H9 (cell line): ENCODE results near the gene ARHGAP24. TPM values are rescaled to one million over a fixed set of nuclear protein-coding genes. Genes with fewer than 3 reads are reported as not detected.

Experiments used
- DNase-seq: peaks from one replicate; pipeline ENCODE4 v3.0.0-alpha.2; 2017
- H2AFZ ChIP-seq: one replicate; pipeline ENCODE4 v1.6.1; 2013; ENCODE audit warnings: mild to moderate bottlenecking, low read length, control low read depth, moderate library complexity
- H2AK5ac ChIP-seq: 2 replicates; pipeline ENCODE4 v1.6.1; 2013; ENCODE audit warnings: low read length, control low read depth, mixed read lengths; ENCODE audit not compliant: insufficient read length
- H2BK120ac ChIP-seq: one replicate; pipeline ENCODE4 v1.6.1; 2013; ENCODE audit warnings: low read depth, mild to moderate bottlenecking, low read length, control low read depth, inconsistent platforms; ENCODE audit not compliant: poor library complexity, severe bottlenecking
- H2BK12ac ChIP-seq: 2 replicates; pipeline ENCODE4 v1.6.1; 2013; ENCODE audit warnings: low read length, control low read depth, mixed read lengths, low read depth; ENCODE audit not compliant: insufficient read length
- H2BK15ac ChIP-seq: 2 replicates; pipeline ENCODE4 v1.6.1; 2013; ENCODE audit warnings: low read depth, low read length, control low read depth
- H2BK20ac ChIP-seq: one replicate; pipeline ENCODE4 v1.6.1; 2013; ENCODE audit warnings: low read depth, mild to moderate bottlenecking, low read length, control low read depth, inconsistent platforms; ENCODE audit not compliant: poor library complexity, severe bottlenecking
- H2BK5ac ChIP-seq: 2 replicates; pipeline ENCODE4 v1.6.1; 2013; ENCODE audit warnings: low read length, control low read depth, mixed read lengths; ENCODE audit not compliant: insufficient read length
- H3K14ac ChIP-seq: 2 replicates; pipeline ENCODE4 v1.6.1; 2013; ENCODE audit warnings: low read length, control low read depth; ENCODE audit not compliant: insufficient read depth
- H3K18ac ChIP-seq: 2 replicates; pipeline ENCODE4 v1.6.1; 2013; ENCODE audit warnings: low read depth, mild to moderate bottlenecking, mixed read lengths, low read length, control low read depth; ENCODE audit not compliant: insufficient read length
- H3K23ac ChIP-seq: 2 replicates; pipeline ENCODE4 v1.6.1; 2013; ENCODE audit warnings: low read length, control low read depth, mixed read lengths, low read depth; ENCODE audit not compliant: insufficient read length
- H3K23me2 ChIP-seq: 2 replicates; pipeline ENCODE4 v1.6.1; 2013; ENCODE audit warnings: low read depth, mild to moderate bottlenecking, mixed read lengths, low read length, control low read depth; ENCODE audit not compliant: insufficient read length, poor library complexity, severe bottlenecking
- H3K27ac ChIP-seq: 2 replicates; pipeline ENCODE4 v1.5.1; 2013; ENCODE audit warnings: low read length, control low read depth, mixed read lengths, low read depth; ENCODE audit not compliant: insufficient read length
- H3K27me3 ChIP-seq: 2 replicates; pipeline ENCODE4 v1.6.1; 2013; ENCODE audit warnings: low read length, control low read depth, inconsistent platforms; ENCODE audit not compliant: insufficient read depth
- H3K4ac ChIP-seq: 2 replicates; pipeline ENCODE4 v1.6.1; 2013; ENCODE audit warnings: low read depth, mild to moderate bottlenecking, control low read depth, inconsistent platforms, low read length, moderate library complexity
- H3K4me1 ChIP-seq: 2 replicates; pipeline ENCODE4 v1.6.1; 2013; ENCODE audit warnings: low read length, control low read depth, inconsistent platforms; ENCODE audit not compliant: insufficient read depth
- H3K4me2 ChIP-seq: 2 replicates; pipeline ENCODE4 v1.6.1; 2013; ENCODE audit warnings: low read length, control low read depth, mixed read lengths; ENCODE audit not compliant: insufficient read length, insufficient read depth
- H3K56ac ChIP-seq: 2 replicates; pipeline ENCODE4 v1.6.1; 2013; ENCODE audit warnings: low read depth, mild to moderate bottlenecking, mixed read lengths, low read length, control low read depth; ENCODE audit not compliant: insufficient read length
- H3K79me1 ChIP-seq: 2 replicates; pipeline ENCODE4 v1.6.1; 2013; ENCODE audit warnings: low read depth, mild to moderate bottlenecking, moderate library complexity, low read length, control low read depth, inconsistent platforms; ENCODE audit not compliant: insufficient read depth, poor library complexity, severe bottlenecking
- H3K79me2 ChIP-seq: 2 replicates; pipeline ENCODE4 v1.6.1; 2013; ENCODE audit warnings: low read length, control low read depth, inconsistent platforms; ENCODE audit not compliant: insufficient read depth
- H3K9ac ChIP-seq: 2 replicates; pipeline ENCODE4 v1.6.1; 2013; ENCODE audit warnings: low read length, control low read depth, mixed read lengths; ENCODE audit not compliant: insufficient read length; ENCODE audit errors: extremely low read depth
- H3K9me3 ChIP-seq: one replicate; pipeline ENCODE4 v1.6.1; 2013; ENCODE audit warnings: low read depth, low read length, inconsistent platforms; ENCODE audit not compliant: control insufficient read depth
- H3T11ph ChIP-seq: one replicate; pipeline ENCODE4 v1.6.1; 2013; ENCODE audit warnings: mild to moderate bottlenecking, low read length, control low read depth, inconsistent platforms
- H4K20me1 ChIP-seq: one replicate; pipeline ENCODE4 v1.6.1; 2013; ENCODE audit not compliant: control insufficient read depth, insufficient read length, insufficient read depth
- H4K5ac ChIP-seq: 2 replicates; pipeline ENCODE4 v1.6.1; 2013; ENCODE audit warnings: low read depth, mild to moderate bottlenecking, mixed read lengths, low read length, control low read depth; ENCODE audit not compliant: insufficient read length
- H4K8ac ChIP-seq: replicated peaks from 2 replicates; pipeline ENCODE4 v1.6.1; 2013; ENCODE audit warnings: low read length, control low read depth, mixed read lengths, low read depth; ENCODE audit not compliant: insufficient read length
- H4K91ac ChIP-seq: 2 replicates; pipeline ENCODE4 v1.6.1; 2013; ENCODE audit warnings: low read depth, mild to moderate bottlenecking, moderate library complexity, mixed read lengths, low read length, control low read depth; ENCODE audit not compliant: insufficient read length
- H3K27ac Mint-ChIP-seq, 3 experiments: 2 replicates in 2 of 3; 3 replicates in 1 of 3; pipeline ENCODE4 v1.8.0; 2020 to 2021; ENCODE audit warnings: mixed read lengths in 3 of 3, mild to moderate bottlenecking in 1 of 3, moderate library complexity in 1 of 3
- H3K27me3 Mint-ChIP-seq: 2 replicates; pipeline ENCODE4 v1.8.0; 2021; ENCODE audit warnings: low read depth, mild to moderate bottlenecking, moderate library complexity, mixed read lengths
- H3K36me3 Mint-ChIP-seq, 3 experiments: 2 replicates in 2 of 3; 3 replicates in 1 of 3; pipeline ENCODE4 v1.8.0; 2020 to 2021; ENCODE audit warnings: low read depth in 3 of 3, mixed read lengths in 3 of 3; ENCODE audit not compliant: insufficient read depth in 1 of 3
- H3K4me1 Mint-ChIP-seq, 2 experiments: 2 replicates each; pipeline ENCODE4 v1.8.0; 2020; ENCODE audit warnings: mixed read lengths in 2 of 2
- H3K4me3 Mint-ChIP-seq, 2 experiments: 2 replicates in 1 of 2; 3 replicates in 1 of 2; pipeline ENCODE4 v1.8.0; 2020 to 2021; ENCODE audit warnings: mild to moderate bottlenecking in 2 of 2, mixed read lengths in 2 of 2, moderate library complexity in 1 of 2
- H3K9me3 Mint-ChIP-seq, 2 experiments: 2 replicates in 1 of 2; 3 replicates in 1 of 2; pipeline ENCODE4 v1.8.0; 2020; ENCODE audit warnings: mild to moderate bottlenecking in 2 of 2, mixed read lengths in 2 of 2, moderate library complexity in 1 of 2
- WGBS: extraction: QIAGEN DNeasy Blood & Tissue Kit; methylation state at CpG from one replicate; pipeline ENCODE4 v1.1.7; 2013; ENCODE audit warnings: missing lambda C conversion rate, low lambda C conversion rate, mixed read lengths; ENCODE audit not compliant: insufficient read length; ENCODE audit errors: extremely low coverage; 5-methylcytosine and 5-hydroxymethylcytosine counted together
- total RNA-seq: library from RNA; stranded (reverse); gene quantifications from 2 replicates; pipeline ENCODE4 v1.2.1, GENCODE V29; 2021
- TF ChIP-seq, protein P1 (sequence below): fragments of 200-600 bp; sonication (generic); conservative IDR thresholded peaks from 3 replicates; pipeline ENCODE4 v1.8.0; 2021; ENCODE audit warnings: antibody characterized with exemption, mild to moderate bottlenecking

The ARHGAP24 gene
- total RNA-seq, 1 experiment from 2014 or later = 0.37 TPM

DNA sequence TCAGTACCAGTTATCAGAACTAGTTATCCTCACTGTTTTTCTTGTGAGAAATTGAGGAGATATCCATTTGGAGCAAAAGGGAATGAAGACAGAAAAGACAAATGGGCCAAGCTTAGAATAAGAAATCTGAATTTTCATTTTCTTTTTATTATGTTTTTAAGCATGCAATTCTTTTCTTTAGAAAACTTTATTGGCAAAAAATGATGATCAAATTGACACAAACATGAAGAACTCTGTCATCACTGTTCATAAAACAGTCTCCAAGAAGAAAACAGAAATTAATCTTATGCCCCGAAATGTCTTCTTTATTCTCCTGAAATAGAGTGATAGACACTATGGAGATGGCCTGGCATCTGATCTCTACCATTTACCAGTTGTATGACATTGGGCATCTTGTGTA is 139.0 kb downstream of the ARHGAP24 start:
- no peak overlapping the region for H2AFZ ChIP-seq
- no peak overlapping the region for H2BK120ac ChIP-seq
- no peak overlapping the region for H4K5ac ChIP-seq
- no peak overlapping the region for H2AK5ac ChIP-seq
- no peak overlapping the region for H4K91ac ChIP-seq
- TF ChIP-seq, protein P1, sequence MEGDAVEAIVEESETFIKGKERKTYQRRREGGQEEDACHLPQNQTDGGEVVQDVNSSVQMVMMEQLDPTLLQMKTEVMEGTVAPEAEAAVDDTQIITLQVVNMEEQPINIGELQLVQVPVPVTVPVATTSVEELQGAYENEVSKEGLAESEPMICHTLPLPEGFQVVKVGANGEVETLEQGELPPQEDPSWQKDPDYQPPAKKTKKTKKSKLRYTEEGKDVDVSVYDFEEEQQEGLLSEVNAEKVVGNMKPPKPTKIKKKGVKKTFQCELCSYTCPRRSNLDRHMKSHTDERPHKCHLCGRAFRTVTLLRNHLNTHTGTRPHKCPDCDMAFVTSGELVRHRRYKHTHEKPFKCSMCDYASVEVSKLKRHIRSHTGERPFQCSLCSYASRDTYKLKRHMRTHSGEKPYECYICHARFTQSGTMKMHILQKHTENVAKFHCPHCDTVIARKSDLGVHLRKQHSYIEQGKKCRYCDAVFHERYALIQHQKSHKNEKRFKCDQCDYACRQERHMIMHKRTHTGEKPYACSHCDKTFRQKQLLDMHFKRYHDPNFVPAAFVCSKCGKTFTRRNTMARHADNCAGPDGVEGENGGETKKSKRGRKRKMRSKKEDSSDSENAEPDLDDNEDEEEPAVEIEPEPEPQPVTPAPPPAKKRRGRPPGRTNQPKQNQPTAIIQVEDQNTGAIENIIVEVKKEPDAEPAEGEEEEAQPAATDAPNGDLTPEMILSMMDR = no peak
- no peaks in the 10 kb centered on the region for H3K79me2 ChIP-seq
- H3K4me3 Mint-ChIP-seq = no peak overlapping the region
- no peak overlapping the region for H3K18ac ChIP-seq
- no peak overlapping the region for H3K27ac Mint-ChIP-seq
- H4K8ac ChIP-seq = no peak overlapping the region
- no peak overlapping the region for H3K56ac ChIP-seq
- no peak overlapping the region for H3K9ac ChIP-seq
- H3K23me2 ChIP-seq = no peaks in the 10 kb centered on the region
- H3K36me3 Mint-ChIP-seq = no peaks in the 10 kb centered on the region
- no peak overlapping the region for H2BK20ac ChIP-seq
- H3K9me3 ChIP-seq = no peaks in the 10 kb centered on the region
- H3K9me3 Mint-ChIP-seq = no peaks in the 10 kb centered on the region
- H4K20me1 ChIP-seq = no peaks in the 10 kb centered on the region
- H2BK15ac ChIP-seq = no peak overlapping the region
- WGBS = no CpG with 5 or more reads among the region's 1 CpG
- H3K4me2 ChIP-seq = no peak overlapping the region
- no peak overlapping the region for H3K4ac ChIP-seq
- no peak overlapping the region for H3K23ac ChIP-seq
- no peak overlapping the region for H3K27ac ChIP-seq
- H2BK12ac ChIP-seq = no peak overlapping the region
- no peak overlapping the region for H2BK5ac ChIP-seq
- H3T11ph ChIP-seq = no peak overlapping the region
- no peaks in the 10 kb centered on the region; a peak in 1 of 4 replicates for H3K4me1 Mint-ChIP-seq
- no peak for DNase-seq
- no peaks in the 10 kb centered on the region for H3K79me1 ChIP-seq
- no peak overlapping the region for H3K14ac ChIP-seq
- no peaks in the 10 kb centered on the region for H3K27me3 Mint-ChIP-seq
- H3K4me1 ChIP-seq = no peaks in the 10 kb centered on the region
- H3K27me3 ChIP-seq = no peaks in the 10 kb centered on the region
